Measurements from ENCODE around the gene ZFP36L2. TPM values are rescaled to one million over a fixed set of nuclear protein-coding genes. Genes with fewer than 3 reads are reported as not detected.

ZFP36L2 gene
- polyA plus RNA-seq, 1 of the 3 experiments (the other 2 are of a cell fraction): 18.4 TPM

DNA sequence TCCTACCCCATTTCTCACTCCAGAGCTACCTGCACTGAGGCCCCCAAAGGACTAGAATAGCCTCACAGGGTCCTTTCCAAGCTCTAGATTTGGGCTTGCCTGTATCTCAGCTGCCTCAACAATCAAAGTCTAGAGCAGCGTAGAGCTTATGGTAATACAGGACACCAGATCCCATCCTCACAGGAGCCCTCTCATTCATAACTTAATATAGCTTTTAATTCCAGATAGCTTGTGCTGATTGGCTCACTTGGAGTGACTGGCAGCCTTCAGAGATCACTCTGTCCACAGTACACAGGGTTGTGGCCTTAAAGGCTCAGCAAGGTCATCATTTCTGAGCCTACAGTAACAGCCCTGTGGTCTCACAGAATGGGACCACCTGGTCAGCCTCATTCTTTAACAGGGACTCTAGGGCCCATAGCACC, 51.4 kb downstream of the ZFP36L2 start:
- H4K20me1 ChIP-seq (ENCODE audit: insufficient read depth): no peaks in the 10 kb centered on the region
- no peak overlapping the region for H3K9ac ChIP-seq
- H3K36me3 ChIP-seq (replicated peaks in 1 of 2; ENCODE audit: control insufficient read depth in 1 of 2, insufficient read depth in 2 of 2, low read length in 1 of 2): no peaks in the 10 kb centered on the region
- 0 out of 2 replicates have a peak, but pooled peaks cover 6% of the 10 kb centered on the region for H3K9me3 ChIP-seq
- WGBS (ENCODE audit: low lambda C conversion rate): 46% methylated on average over 1 of the region's 1 CpG
- no peak overlapping the region for H2AFZ ChIP-seq (ENCODE audit: low read depth)
- no peaks in the 10 kb centered on the region for H3K9me2 ChIP-seq
- peaks cover 5% of the 10 kb centered on the region for H3F3A ChIP-seq (replicated peaks; ENCODE audit: insufficient read depth)
- peaks cover 8 to 22% of the 10 kb centered on the region in 2 experiments; a peak in 3 of 4 replicates for H3K4me1 ChIP-seq (ENCODE audit: control insufficient read depth in 1 of 2, insufficient read depth in 2 of 2, low read depth in 1 of 2, low read length in 1 of 2)
- H3K4me3 ChIP-seq (ENCODE audit: low read depth in 2 of 2, low read length in 1 of 2): no peak overlapping the region
- H3K4me2 ChIP-seq: no peak overlapping the region
- H3K79me2 ChIP-seq (ENCODE audit: insufficient read depth): no peaks in the 10 kb centered on the region
- no peak for DNase-seq
- TF ChIP-seq, protein P1, sequence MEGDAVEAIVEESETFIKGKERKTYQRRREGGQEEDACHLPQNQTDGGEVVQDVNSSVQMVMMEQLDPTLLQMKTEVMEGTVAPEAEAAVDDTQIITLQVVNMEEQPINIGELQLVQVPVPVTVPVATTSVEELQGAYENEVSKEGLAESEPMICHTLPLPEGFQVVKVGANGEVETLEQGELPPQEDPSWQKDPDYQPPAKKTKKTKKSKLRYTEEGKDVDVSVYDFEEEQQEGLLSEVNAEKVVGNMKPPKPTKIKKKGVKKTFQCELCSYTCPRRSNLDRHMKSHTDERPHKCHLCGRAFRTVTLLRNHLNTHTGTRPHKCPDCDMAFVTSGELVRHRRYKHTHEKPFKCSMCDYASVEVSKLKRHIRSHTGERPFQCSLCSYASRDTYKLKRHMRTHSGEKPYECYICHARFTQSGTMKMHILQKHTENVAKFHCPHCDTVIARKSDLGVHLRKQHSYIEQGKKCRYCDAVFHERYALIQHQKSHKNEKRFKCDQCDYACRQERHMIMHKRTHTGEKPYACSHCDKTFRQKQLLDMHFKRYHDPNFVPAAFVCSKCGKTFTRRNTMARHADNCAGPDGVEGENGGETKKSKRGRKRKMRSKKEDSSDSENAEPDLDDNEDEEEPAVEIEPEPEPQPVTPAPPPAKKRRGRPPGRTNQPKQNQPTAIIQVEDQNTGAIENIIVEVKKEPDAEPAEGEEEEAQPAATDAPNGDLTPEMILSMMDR (IDR thresholded peaks at IDR 0.05): no peak
- TF ChIP-seq SIN3A (IDR thresholded peaks at IDR 0.05; ENCODE audit: borderline replicate concordance, low read depth, low read length): no peak
- TF ChIP-seq TEAD4 (IDR thresholded peaks at IDR 0.05; ENCODE audit: borderline replicate concordance, insufficient read depth): no peak
- TF ChIP-seq RCOR1 (IDR thresholded peaks at IDR 0.05; ENCODE audit: low read length): no peak
- no peak for TF ChIP-seq EP300 (IDR thresholded peaks at IDR 0.05; ENCODE audit: borderline replicate concordance in 1 of 2, low read depth in 1 of 2, low read length in 1 of 2)
- TF ChIP-seq GABPA (IDR thresholded peaks at IDR 0.05; ENCODE audit: low read depth): no peak
- no peak for TF ChIP-seq TAF1 (IDR thresholded peaks at IDR 0.05; ENCODE audit: borderline replicate concordance, low read depth, low read length)
- TF ChIP-seq ELF1 (IDR thresholded peaks at IDR 0.05): no peak
- TF ChIP-seq GATA2 (CRISPR knock-in tag; IDR thresholded peaks at IDR 0.05): no peak
- TF ChIP-seq FOXM1 (IDR thresholded peaks at IDR 0.05; ENCODE audit: low read depth): no peak
- no peak for TF ChIP-seq RAD21 (IDR thresholded peaks at IDR 0.05; ENCODE audit: low read length)
- TF ChIP-seq YY1 (IDR thresholded peaks at IDR 0.05; ENCODE audit: low read depth): no peak
- TF ChIP-seq, protein P2, sequence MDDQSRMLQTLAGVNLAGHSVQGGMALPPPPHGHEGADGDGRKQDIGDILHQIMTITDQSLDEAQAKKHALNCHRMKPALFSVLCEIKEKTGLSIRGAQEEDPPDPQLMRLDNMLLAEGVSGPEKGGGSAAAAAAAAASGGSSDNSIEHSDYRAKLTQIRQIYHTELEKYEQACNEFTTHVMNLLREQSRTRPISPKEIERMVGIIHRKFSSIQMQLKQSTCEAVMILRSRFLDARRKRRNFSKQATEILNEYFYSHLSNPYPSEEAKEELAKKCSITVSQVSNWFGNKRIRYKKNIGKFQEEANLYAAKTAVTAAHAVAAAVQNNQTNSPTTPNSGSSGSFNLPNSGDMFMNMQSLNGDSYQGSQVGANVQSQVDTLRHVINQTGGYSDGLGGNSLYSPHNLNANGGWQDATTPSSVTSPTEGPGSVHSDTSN (IDR thresholded peaks at IDR 0.05): no peak
- TF ChIP-seq JUND (IDR thresholded peaks at IDR 0.05): no peak
- TF ChIP-seq RFX5 (IDR thresholded peaks at IDR 0.05; ENCODE audit: low read length): no peak
- TF ChIP-seq FOSL2 (IDR thresholded peaks at IDR 0.05; ENCODE audit: borderline replicate concordance, low read depth): no peak
- no peak for TF ChIP-seq NRF1 (IDR thresholded peaks at IDR 0.05; ENCODE audit: low read depth, low read length)
- POLR2A ChIA-PET: no interaction called here
- CTCF ChIA-PET: interaction anchor here (1.2 to 1.3 kb wide), 2 partner anchors 309 to 316 kb away, joined by 3 read pairs; no protein-coding TSS in a partner anchor
- no peaks in the 10 kb centered on the region for H3K27me3 ChIP-seq (ENCODE audit: insufficient read depth)
- H3K27ac ChIP-seq (ENCODE audit: low read depth in 2 of 2, low read length in 1 of 2): no peak overlapping the region
